ENCODE data around the gene YPEL2.

The YPEL2 gene

GRCh38 chr17:59330053-59330942, 1.2 kb upstream of the YPEL2 start:
- peak; percentile 38 for DNase-seq

GRCh38 chr17:59331929-59332748, 684 bp downstream of the YPEL2 start:
- peak; percentile 63 for DNase-seq

DNA sequence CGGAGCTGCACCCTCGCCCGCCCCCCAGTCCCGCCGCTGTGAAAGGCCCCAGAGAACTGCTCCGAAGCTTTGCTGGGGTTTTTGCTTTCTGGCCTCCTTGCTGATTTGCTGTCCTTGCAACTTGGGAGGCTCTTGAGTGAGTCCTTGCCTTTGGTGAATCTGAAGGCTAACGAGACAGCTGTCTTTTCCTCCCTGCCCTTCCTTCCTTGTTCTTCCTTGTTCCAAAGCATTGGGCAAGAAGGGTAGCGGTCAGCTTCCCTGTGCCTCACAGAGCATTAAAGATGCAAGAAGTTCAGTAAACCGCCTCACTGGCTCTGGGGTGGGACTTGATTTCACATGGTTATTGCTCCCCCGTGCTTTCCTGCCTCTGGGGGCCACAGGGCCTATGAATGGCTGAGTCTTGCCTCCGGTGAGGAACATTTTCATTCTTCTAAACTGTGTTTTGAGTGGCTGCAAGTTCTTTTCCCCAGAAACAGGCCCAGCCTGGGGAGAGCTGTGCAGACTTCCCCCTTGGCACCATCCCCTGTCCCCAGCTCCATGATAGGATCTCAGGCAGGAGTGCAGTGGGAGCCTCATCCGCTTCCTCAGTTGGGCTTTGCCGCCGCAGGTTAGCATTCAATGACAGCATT, 1.4 kb downstream of the YPEL2 start:
- DNase-seq: peak; percentile 52

GRCh38 chr17:59333836-59334235, 2.4 kb downstream of the YPEL2 start:
- no peak for DNase-seq

DNA sequence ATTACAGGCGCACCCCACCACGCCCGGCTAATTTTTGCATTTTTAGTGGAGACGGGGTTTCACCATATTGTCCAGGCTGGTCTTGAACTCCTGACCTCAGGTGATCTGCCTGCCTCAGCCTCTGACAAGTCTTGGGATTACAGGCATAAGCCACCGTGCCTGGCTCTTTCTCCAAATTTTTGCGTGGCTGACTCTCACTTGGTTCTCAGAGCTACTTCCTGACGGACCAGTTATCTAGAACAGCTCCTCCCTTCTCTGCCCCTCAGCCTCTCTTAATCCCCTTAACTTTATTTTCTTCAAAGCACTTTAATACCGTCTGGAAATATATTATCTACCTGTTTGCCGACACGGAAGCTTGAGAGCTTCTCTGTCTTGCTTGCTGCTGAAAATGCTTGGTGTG, 4.2 kb downstream of the YPEL2 start:
- DNase-seq: no peak

DNA sequence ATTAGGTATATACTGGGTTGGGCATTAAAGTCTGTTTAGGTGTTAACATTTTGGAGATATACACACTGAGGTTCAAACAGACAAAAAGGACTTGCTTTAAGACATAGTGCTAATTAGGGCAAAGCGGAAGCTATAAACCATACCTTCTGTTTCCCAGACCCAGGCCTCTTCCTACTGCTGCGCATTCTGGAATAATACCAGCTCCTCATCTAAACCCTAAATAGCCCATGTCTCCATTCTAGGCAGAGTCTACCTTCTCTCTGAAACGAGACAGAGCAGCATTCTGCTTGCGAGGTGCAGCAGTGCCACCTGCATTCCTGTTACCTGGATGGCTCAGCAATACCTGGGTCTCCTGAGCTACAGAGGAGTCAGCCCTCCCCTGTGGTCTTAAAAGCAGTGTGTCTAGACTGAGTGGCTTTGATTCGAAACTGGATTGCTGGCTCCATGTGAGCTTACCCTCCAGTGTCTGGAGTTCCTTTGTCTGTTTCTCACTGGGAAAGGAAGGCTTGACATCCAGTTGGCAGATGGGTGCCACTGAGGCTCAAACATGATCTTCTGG, 6.4 kb downstream of the YPEL2 start:
- no peak for DNase-seq

DNA sequence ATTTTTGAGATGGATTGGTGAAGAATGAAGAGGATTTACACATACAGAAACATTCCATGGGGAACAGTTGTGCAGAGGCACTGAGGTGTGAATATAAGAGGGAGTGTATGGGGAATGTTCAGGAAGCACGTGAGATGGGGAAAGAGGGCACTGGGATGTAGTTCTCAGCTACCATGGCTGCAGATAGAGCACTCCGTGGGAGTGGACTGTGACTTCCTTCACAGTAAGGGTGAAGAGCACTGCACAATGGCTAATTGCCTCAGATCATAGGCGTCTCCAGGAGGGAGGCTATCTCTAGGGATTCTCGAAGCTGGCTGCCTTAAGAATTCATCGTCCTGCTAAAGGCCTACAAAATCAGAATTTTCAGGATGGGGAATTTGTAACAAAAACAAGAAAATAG, 7.0 kb downstream of the YPEL2 start:
- no peak for DNase-seq

- no peak for DNase-seq
These were observed 10.5 kb downstream of the YPEL2 start for GRCh38 chr17:59341922-59342321.

DNA sequence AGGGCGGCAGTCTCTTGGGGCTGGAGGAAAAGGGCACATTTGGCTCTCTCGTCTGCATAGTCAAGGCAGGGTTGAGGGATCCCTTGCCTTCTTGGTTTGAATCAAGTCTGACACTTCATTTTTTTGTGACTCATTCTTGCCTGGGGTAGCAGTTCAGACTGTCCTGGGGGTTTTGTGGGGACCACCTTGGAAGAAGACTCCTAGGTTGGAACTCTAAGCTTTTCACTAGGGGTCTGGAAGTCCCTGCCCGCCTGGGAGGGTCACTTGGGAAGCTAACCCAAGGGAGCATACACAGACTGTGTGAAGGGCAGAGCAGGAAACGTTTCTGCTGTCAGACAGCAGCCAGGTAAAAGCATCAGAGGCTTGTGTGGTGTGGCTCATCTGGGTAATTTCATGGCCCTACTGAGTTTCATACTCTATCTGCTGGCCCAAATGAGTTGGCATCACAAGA, 11.3 kb downstream of the YPEL2 start:
- no peak for DNase-seq

- DNase-seq: no peak
These were observed 14.0 kb downstream of the YPEL2 start for GRCh38 chr17:59345476-59345875.

GRCh38 chr17:59346341-59346740, 14.9 kb downstream of the YPEL2 start:
- DNase-seq: no peak

GRCh38 chr17:59346876-59347407, 15.5 kb downstream of the YPEL2 start:
- DNase-seq: no peak

- no peak for DNase-seq
These were observed 16.5 kb downstream of the YPEL2 start for GRCh38 chr17:59347975-59348391.

GRCh38 chr17:59349178-59349577, 17.7 kb downstream of the YPEL2 start:
- DNase-seq: no peak

DNA sequence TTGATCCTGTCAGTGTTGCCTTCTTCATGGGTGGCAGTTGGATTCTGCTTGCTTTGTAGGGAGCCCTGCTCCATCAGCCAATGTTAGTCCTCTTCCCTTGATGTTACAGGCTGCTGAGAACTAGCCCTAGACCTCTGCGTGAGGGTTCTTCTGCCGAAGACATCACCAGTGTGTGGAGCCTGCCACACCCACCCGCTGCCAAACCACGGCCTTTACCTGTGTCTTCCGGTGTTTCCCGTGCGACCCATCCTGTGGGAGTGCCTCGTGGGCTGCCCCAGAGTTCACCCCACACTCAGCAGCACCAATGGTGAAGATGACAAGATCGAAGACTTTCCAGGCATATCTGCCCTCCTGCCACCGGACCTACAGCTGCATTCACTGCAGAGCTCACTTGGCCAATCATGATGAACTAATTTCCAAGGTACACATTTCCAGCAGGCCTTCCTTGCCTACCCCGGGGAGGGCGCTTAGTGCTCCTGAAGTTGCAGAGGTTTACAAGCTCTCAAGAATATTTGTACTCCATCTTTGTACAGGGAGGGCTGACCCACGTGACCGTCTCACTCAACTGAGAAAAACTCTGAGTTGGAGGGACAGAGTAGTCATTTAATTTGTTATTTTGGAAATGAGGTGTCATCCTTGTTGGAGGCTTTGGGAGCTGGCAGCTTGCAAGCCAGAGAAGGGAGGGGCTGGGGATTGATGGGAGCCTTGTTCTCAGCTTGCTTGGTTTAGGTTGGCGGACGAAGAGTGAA, 21.8 kb downstream of the YPEL2 start:
- no peak for DNase-seq

- no peak for DNase-seq
These were observed 22.7 kb downstream of the YPEL2 start for GRCh38 chr17:59353936-59354755.

DNA sequence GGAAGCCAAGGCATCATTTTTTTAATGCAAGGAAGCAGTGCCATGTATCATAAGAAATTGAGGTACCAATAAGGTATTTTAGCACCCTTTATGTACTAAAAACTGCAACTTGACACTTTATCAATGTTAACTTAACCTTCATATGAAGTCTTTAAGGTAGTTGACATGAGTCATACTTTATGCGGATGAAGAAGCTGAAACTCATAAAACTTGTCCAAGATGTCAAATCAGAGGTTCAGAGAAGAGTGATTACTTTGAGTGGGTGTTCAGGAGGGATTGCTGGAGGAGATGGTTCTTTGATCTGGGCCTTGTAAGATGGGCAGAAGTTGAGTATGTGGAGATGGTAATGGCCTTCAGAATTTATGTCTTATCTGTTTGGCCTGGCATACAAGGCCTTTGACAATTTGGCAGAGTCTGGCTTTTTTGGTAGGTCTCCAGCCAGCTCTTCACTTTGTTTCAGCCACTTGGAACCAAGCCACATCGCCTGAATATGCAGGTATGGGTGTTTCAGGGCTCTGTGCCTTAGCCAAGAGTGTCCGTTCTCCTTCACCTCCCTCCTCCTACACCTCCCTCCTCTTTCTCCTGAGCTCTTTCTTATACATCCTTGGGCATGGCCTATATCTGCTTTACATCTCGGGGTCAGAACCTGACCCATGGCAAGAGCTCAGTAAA, 23.7 kb downstream of the YPEL2 start:
- DNase-seq: no peak

DNA sequence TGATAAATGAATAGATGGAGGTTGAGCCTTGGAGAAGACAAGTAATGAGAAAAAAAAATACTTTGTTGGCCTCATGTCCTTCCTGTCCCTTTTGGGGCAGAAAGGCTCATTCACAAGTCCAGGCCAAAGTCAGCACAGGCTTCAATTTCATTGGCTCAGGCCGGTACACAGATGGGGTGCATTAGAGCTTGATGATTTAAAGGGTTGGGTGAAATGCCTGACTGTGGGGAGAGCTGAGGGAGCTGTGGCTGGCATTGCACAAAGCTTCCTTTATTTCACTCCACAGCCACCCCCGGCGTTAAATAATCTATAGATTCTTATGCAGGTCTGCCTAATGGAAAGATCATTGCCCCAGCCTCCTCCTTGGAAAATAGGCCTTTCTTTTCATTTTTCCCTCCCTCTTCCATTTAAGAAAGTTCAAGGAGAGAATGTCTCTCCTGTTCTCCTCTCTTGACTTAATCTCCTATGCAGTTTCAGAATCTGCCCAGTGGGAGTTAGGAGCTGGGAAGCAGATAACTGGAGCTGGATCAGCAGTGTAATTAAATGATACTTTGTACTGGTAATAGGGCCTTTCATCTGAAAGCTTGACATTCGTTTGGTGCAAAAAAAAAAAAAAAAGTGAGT, 24.4 kb downstream of the YPEL2 start:
- DNase-seq: no peak

- no peak for DNase-seq
These were observed 25.2 kb downstream of the YPEL2 start for GRCh38 chr17:59356543-59357218.
